SK-N-SH treated with all-trans-retinoic acid at 6 μM for 48 hours (cell line): ENCODE measurements around the gene ACOXL.
A peak's percentile ranks its signal among the peaks of the same experiment; 100 is the strongest.

ENCODE experiments used
- CSRNP3 ChIP-seq: fragments of 250-450 bp; sonication (Bioruptor Pico); IDR thresholded peaks from 2 replicates; pipeline ENCODE4 v1.5.1; 2021; ENCODE audit warnings: mild to moderate bottlenecking, moderate library complexity
- ISL1 ChIP-seq: fragments of 250-450 bp; sonication (Bioruptor Pico); IDR thresholded peaks from 2 replicates; pipeline ENCODE4 v2.1.2; 2022; ENCODE audit warnings: mild to moderate bottlenecking, moderate library complexity
- PATZ1 ChIP-seq: fragments of 250-450 bp; sonication (Bioruptor Pico); IDR thresholded peaks from 2 replicates; pipeline ENCODE4 v1.8.0; 2020; ENCODE audit warnings: mild to moderate bottlenecking, moderate library complexity, borderline replicate concordance
- POU6F1 ChIP-seq: fragments of 250-450 bp; sonication (Bioruptor Pico); IDR thresholded peaks from 2 replicates; pipeline ENCODE4 v1.8.0; 2021; ENCODE audit warnings: low read depth, mild to moderate bottlenecking, moderate library complexity, borderline replicate concordance
- TCF4 ChIP-seq: fragments of 250-450 bp; sonication (Bioruptor Pico); IDR thresholded peaks from 2 replicates; pipeline ENCODE4 v1.8.0; 2021; ENCODE audit warnings: mild to moderate bottlenecking, moderate library complexity, borderline replicate concordance
- ZFP3 ChIP-seq: fragments of 250-450 bp; sonication (Bioruptor Pico); IDR thresholded peaks from 2 replicates; pipeline ENCODE4 v1.5.0; 2020; ENCODE audit warnings: mild to moderate bottlenecking, moderate library complexity
- ZNF565 ChIP-seq: fragments of 450-650 bp; formaldehyde crosslinking; conservative IDR thresholded peaks from 2 replicates; pipeline ENCODE4 v1.5.0; 2020; ENCODE audit warnings: low read depth, mild to moderate bottlenecking, moderate library complexity
- ZNF8 ChIP-seq: fragments of 450-650 bp; formaldehyde crosslinking; IDR thresholded peaks from 2 replicates; pipeline ENCODE4 v1.5.0; 2020; ENCODE audit warnings: mild to moderate bottlenecking, moderate library complexity
- TF ChIP-seq, protein P1 (sequence below): fragments of 250-450 bp; sonication (Bioruptor Pico); IDR thresholded peaks from 2 replicates; pipeline ENCODE4 v1.5.1; 2020; ENCODE audit warnings: low read depth, mild to moderate bottlenecking, moderate library complexity

DNA sequence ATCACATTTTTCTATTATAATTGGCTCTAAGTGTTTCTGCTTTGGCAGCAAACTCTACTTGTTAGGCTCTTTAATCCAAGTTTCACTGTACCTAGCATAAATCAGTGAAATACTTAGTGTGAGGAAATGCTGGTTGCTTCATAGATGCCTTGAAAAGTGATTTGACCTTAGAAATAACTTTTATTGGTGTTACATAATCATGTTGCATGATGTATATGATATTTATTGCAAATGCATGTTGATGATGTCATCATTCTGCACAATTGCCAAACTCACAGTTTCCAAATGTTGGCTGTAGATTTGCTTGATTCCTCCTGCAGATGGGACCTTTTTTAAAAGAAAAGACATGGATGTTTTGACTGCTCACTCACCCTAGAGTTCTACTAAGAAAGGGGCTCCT, 250.8 kb downstream of the ACOXL start:
- no peak for TF ChIP-seq ZNF8 (CRISPR knock-in tag)
- TF ChIP-seq POU6F1 (CRISPR knock-in tag), result no peak
- TF ChIP-seq ISL1 (CRISPR knock-in tag), result 0 out of 2 replicates have a peak, but pooled peaks have one; percentile 12
- no peak for TF ChIP-seq ZNF565 (CRISPR knock-in tag)
- TF ChIP-seq PATZ1 (CRISPR knock-in tag), result no peak
- no peak for TF ChIP-seq ZFP3 (CRISPR knock-in tag)
- TF ChIP-seq, protein P1, sequence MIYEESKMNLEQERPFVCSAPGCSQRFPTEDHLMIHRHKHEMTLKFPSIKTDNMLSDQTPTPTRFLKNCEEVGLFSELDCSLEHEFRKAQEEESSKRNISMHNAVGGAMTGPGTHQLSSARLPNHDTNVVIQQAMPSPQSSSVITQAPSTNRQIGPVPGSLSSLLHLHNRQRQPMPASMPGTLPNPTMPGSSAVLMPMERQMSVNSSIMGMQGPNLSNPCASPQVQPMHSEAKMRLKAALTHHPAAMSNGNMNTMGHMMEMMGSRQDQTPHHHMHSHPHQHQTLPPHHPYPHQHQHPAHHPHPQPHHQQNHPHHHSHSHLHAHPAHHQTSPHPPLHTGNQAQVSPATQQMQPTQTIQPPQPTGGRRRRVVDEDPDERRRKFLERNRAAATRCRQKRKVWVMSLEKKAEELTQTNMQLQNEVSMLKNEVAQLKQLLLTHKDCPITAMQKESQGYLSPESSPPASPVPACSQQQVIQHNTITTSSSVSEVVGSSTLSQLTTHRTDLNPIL (CRISPR knock-in tag), result no peak
- no peak for TF ChIP-seq CSRNP3 (CRISPR knock-in tag)
- TF ChIP-seq TCF4, result no peak
